Tracheal epithelial cell (primary cell): ENCODE results near the gene GAGE12F. TPM values are rescaled to one million over a fixed set of nuclear protein-coding genes. Genes with fewer than 3 reads are reported as not detected.

Source experiments
- total RNA-seq: library from RNA; depleted of rRNA; stranded (reverse); fragments of >200 nt; gene quantifications from 2 replicates; pipeline ENCODE4 v1.2.1, GENCODE V29; 2014

Gene GAGE12F, protein sequence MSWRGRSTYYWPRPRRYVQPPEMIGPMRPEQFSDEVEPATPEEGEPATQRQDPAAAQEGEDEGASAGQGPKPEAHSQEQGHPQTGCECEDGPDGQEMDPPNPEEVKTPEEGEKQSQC
- not detected in 2 replicates for total RNA-seq

DNA sequence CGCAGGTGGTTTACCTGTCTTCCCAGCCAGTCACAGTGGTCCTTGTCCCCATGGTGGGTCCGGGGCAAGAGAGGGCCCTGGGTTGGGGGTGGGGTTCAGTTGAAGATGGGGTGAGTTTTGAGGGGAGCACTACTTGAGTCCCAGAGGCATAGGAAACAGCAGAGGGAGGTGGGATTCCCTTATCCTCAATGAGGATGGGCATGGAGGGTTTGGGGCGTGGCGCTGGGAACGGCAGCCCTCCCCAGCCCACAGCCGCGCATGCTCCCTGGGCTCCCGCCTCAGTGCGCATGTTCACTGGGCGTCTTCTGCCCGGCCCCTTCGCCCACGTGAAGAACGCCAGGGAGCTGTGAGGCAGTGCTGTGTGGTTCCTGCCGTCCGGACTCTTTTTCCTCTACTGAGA lies at the start of gene GAGE12F:
Gene GAGE12F (plus strand): TSS at position 301 of the 400 bp plus-strand sequence. CDS start 1,155 bp downstream, outside the sequence.

DNA sequence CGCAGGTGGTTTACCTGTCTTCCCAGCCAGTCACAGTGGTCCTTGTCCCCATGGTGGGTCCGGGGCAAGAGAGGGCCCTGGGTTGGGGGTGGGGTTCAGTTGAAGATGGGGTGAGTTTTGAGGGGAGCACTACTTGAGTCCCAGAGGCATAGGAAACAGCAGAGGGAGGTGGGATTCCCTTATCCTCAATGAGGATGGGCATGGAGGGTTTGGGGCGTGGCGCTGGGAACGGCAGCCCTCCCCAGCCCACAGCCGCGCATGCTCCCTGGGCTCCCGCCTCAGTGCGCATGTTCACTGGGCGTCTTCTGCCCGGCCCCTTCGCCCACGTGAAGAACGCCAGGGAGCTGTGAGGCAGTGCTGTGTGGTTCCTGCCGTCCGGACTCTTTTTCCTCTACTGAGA lies 28.8 kb upstream of the GAGE12F start, which contains the start of gene GAGE12C:
Gene GAGE12C (plus strand): TSS at position 301 of the 400 bp plus-strand sequence. CDS start 1,155 bp downstream, outside the sequence.

DNA sequence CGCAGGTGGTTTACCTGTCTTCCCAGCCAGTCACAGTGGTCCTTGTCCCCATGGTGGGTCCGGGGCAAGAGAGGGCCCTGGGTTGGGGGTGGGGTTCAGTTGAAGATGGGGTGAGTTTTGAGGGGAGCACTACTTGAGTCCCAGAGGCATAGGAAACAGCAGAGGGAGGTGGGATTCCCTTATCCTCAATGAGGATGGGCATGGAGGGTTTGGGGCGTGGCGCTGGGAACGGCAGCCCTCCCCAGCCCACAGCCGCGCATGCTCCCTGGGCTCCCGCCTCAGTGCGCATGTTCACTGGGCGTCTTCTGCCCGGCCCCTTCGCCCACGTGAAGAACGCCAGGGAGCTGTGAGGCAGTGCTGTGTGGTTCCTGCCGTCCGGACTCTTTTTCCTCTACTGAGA lies 19.2 kb upstream of the GAGE12F start, which contains the start of gene GAGE12D:
Gene GAGE12D (plus strand): TSS at position 301 of the 400 bp plus-strand sequence. CDS start 1,155 bp downstream, outside the sequence.

DNA sequence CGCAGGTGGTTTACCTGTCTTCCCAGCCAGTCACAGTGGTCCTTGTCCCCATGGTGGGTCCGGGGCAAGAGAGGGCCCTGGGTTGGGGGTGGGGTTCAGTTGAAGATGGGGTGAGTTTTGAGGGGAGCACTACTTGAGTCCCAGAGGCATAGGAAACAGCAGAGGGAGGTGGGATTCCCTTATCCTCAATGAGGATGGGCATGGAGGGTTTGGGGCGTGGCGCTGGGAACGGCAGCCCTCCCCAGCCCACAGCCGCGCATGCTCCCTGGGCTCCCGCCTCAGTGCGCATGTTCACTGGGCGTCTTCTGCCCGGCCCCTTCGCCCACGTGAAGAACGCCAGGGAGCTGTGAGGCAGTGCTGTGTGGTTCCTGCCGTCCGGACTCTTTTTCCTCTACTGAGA lies 9.7 kb upstream of the GAGE12F start, which contains the start of gene GAGE12E:
Gene GAGE12E (plus strand): TSS at position 301 of the 400 bp plus-strand sequence. CDS start 1,155 bp downstream, outside the sequence.

DNA sequence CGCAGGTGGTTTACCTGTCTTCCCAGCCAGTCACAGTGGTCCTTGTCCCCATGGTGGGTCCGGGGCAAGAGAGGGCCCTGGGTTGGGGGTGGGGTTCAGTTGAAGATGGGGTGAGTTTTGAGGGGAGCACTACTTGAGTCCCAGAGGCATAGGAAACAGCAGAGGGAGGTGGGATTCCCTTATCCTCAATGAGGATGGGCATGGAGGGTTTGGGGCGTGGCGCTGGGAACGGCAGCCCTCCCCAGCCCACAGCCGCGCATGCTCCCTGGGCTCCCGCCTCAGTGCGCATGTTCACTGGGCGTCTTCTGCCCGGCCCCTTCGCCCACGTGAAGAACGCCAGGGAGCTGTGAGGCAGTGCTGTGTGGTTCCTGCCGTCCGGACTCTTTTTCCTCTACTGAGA lies 9.5 kb downstream of the GAGE12F start, which contains the start of gene GAGE12G:
Gene GAGE12G (plus strand): TSS at position 301 of the 400 bp plus-strand sequence. CDS start 1,155 bp downstream, outside the sequence.

DNA sequence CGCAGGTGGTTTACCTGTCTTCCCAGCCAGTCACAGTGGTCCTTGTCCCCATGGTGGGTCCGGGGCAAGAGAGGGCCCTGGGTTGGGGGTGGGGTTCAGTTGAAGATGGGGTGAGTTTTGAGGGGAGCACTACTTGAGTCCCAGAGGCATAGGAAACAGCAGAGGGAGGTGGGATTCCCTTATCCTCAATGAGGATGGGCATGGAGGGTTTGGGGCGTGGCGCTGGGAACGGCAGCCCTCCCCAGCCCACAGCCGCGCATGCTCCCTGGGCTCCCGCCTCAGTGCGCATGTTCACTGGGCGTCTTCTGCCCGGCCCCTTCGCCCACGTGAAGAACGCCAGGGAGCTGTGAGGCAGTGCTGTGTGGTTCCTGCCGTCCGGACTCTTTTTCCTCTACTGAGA lies 19.0 kb downstream of the GAGE12F start, which contains the start of gene GAGE12H:
Gene GAGE12H (plus strand): TSS at position 301 of the 400 bp plus-strand sequence. CDS start 1,155 bp downstream, outside the sequence.

DNA sequence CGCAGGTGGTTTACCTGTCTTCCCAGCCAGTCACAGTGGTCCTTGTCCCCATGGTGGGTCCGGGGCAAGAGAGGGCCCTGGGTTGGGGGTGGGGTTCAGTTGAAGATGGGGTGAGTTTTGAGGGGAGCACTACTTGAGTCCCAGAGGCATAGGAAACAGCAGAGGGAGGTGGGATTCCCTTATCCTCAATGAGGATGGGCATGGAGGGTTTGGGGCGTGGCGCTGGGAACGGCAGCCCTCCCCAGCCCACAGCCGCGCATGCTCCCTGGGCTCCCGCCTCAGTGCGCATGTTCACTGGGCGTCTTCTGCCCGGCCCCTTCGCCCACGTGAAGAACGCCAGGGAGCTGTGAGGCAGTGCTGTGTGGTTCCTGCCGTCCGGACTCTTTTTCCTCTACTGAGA lies 28.6 kb downstream of the GAGE12F start, which contains the start of gene GAGE2A:
Gene GAGE2A (plus strand): TSS at position 301 of the 400 bp plus-strand sequence. CDS start 1,155 bp downstream, outside the sequence.

DNA sequence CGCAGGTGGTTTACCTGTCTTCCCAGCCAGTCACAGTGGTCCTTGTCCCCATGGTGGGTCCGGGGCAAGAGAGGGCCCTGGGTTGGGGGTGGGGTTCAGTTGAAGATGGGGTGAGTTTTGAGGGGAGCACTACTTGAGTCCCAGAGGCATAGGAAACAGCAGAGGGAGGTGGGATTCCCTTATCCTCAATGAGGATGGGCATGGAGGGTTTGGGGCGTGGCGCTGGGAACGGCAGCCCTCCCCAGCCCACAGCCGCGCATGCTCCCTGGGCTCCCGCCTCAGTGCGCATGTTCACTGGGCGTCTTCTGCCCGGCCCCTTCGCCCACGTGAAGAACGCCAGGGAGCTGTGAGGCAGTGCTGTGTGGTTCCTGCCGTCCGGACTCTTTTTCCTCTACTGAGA lies 38.1 kb downstream of the GAGE12F start, which contains the start of gene GAGE1:
Gene GAGE1 (plus strand): TSS at position 301 of the 400 bp plus-strand sequence. CDS start 1,155 bp downstream, outside the sequence.

Other genes with a start within 250 kb of the GAGE12F start
- gene GAGE12J, start 238.8 kb upstream of the GAGE12F start, total RNA-seq, result not detected in 2 replicates
- gene GAGE13, start 229.3 kb upstream of the GAGE12F start, total RNA-seq, result not detected in 2 replicates
- not detected in 2 replicates for gene GAGE12C, start 28.7 kb upstream of the GAGE12F start, total RNA-seq
- gene GAGE12D, start 19.1 kb upstream of the GAGE12F start, total RNA-seq, result not detected in 2 replicates
- gene GAGE12E, start 9.6 kb upstream of the GAGE12F start, total RNA-seq, result not detected in 2 replicates
- not detected in 2 replicates for gene GAGE12G, start 9.6 kb downstream of the GAGE12F start, total RNA-seq
- not detected in 2 replicates for gene GAGE12H, start 19.1 kb downstream of the GAGE12F start, total RNA-seq
- not detected in 2 replicates for gene GAGE2A, start 28.7 kb downstream of the GAGE12F start, total RNA-seq
- gene GAGE1, start 38.2 kb downstream of the GAGE12F start, total RNA-seq, result not detected in 2 replicates
- not detected in 2 replicates for gene PAGE1, start 135.1 kb downstream of the GAGE12F start, total RNA-seq